Liver (tissue), 9 donors: ENCODE results near the gene YKT6. TPM values are rescaled to one million over a fixed set of nuclear protein-coding genes. Genes with fewer than 3 reads are reported as not detected.

Source experiments
- DNase-seq: peaks from one replicate; pipeline ENCODE4 v3.0.0-alpha.2; 2017; ENCODE audit warnings: low spot score
- H3K27ac ChIP-seq, 2 donors: one replicate each; pipeline ENCODE4 v1.7.0; 2013; ENCODE audit warnings: inconsistent platforms in 2 of 2, low read length in 2 of 2, control low read depth in 1 of 2, low read depth in 1 of 2, mild to moderate bottlenecking in 1 of 2
- H3K27me3 ChIP-seq, 4 donors: one replicate each; pipeline versions ENCODE4 v1.6.1 to v1.7.0; 2013; ENCODE audit warnings: low read length in 3 of 4, inconsistent platforms in 1 of 4, mild to moderate bottlenecking in 1 of 4, moderate library complexity in 1 of 4; ENCODE audit not compliant: control insufficient read depth in 4 of 4, insufficient read depth in 4 of 4
- H3K36me3 ChIP-seq, 4 donors: one replicate each; pipeline versions ENCODE4 v1.6.1 to v1.7.0; 2013; ENCODE audit warnings: low read length in 3 of 4, mild to moderate bottlenecking in 3 of 4, low read depth in 1 of 4, moderate library complexity in 1 of 4; ENCODE audit not compliant: control insufficient read depth in 4 of 4, insufficient read depth in 3 of 4
- H3K4me1 ChIP-seq, 4 donors: one replicate each; pipeline versions ENCODE4 v1.6.1 to v1.7.0; 2013; ENCODE audit warnings: low read length in 3 of 4, mild to moderate bottlenecking in 3 of 4, moderate library complexity in 1 of 4; ENCODE audit not compliant: control insufficient read depth in 4 of 4, insufficient read depth in 4 of 4
- H3K4me3 ChIP-seq, 3 donors: one replicate each; pipeline versions ENCODE4 v1.6.1 to v1.7.0; 2013; ENCODE audit warnings: low read length in 3 of 3, control low read depth in 1 of 3, low read depth in 1 of 3, mild to moderate bottlenecking in 1 of 3
- H3K9ac ChIP-seq, 2 donors: one replicate each; pipeline ENCODE4 v1.7.0; 2013; ENCODE audit warnings: low read length in 2 of 2, mild to moderate bottlenecking in 2 of 2, moderate library complexity in 2 of 2, control low read depth in 1 of 2, low read depth in 1 of 2
- H3K9me3 ChIP-seq, 4 donors: one replicate each; pipeline versions ENCODE4 v1.6.1 to v1.7.0; 2013; ENCODE audit warnings: low read length in 3 of 4; ENCODE audit not compliant: control insufficient read depth in 4 of 4
- ATF3 ChIP-seq: IDR thresholded peaks from 2 replicates; pipeline ENCODE4 v1.6.1; 2016; ENCODE audit warnings: antibody characterized with exemption
- CTCF ChIP-seq: fragments of 150-350 bp; IDR thresholded peaks from 2 replicates; pipeline ENCODE4 v1.5.1; 2017; ENCODE audit warnings: improper control_type of control experiment, low read depth, low read length; ENCODE audit not compliant: missing input control
- EGR1 ChIP-seq, 2 donors: IDR thresholded peaks; 2 replicates each; pipeline ENCODE4 v1.6.1; 2016 to 2018; ENCODE audit warnings: antibody characterized with exemption in 2 of 2, low read depth in 2 of 2
- GABPA ChIP-seq, 2 donors: IDR thresholded peaks in 1 of 2; conservative IDR thresholded peaks in 1 of 2; 2 replicates each; pipeline ENCODE4 v1.6.1; 2016; ENCODE audit warnings: antibody characterized with exemption in 2 of 2, mild to moderate bottlenecking in 1 of 2, moderate library complexity in 1 of 2
- HNF4A ChIP-seq, 2 donors: conservative IDR thresholded peaks; 2 replicates each; pipeline ENCODE4 v1.6.1; 2016; ENCODE audit warnings: antibody characterized with exemption in 2 of 2, mild to moderate bottlenecking in 2 of 2
- HNF4G ChIP-seq: IDR thresholded peaks from 2 replicates; pipeline ENCODE4 v1.6.1; 2016; ENCODE audit warnings: antibody characterized with exemption
- JUND ChIP-seq, 2 donors: IDR thresholded peaks; 2 replicates each; pipeline ENCODE4 v1.6.1; 2016; ENCODE audit warnings: antibody characterized with exemption in 2 of 2
- MAX ChIP-seq: IDR thresholded peaks from 2 replicates; pipeline ENCODE4 v1.6.1; 2016; ENCODE audit warnings: antibody characterized with exemption
- NR2F2 ChIP-seq: IDR thresholded peaks from 2 replicates; pipeline ENCODE4 v1.6.1; 2016; ENCODE audit warnings: antibody characterized with exemption
- REST ChIP-seq: IDR thresholded peaks from 2 replicates; pipeline ENCODE4 v1.6.1; 2016; ENCODE audit warnings: antibody characterized with exemption, mild to moderate bottlenecking
- RXRA ChIP-seq, 2 donors: IDR thresholded peaks; 2 replicates each; pipeline ENCODE4 v1.6.1; 2017 to 2018; ENCODE audit warnings: antibody characterized with exemption in 2 of 2, mild to moderate bottlenecking in 1 of 2
- SP1 ChIP-seq: IDR thresholded peaks from 2 replicates; pipeline ENCODE4 v1.6.1; 2018; ENCODE audit warnings: antibody characterized with exemption, mild to moderate bottlenecking
- TAF1 ChIP-seq: conservative IDR thresholded peaks from 2 replicates; pipeline ENCODE4 v1.6.1; 2016; ENCODE audit warnings: antibody characterized with exemption, mild to moderate bottlenecking
- YY1 ChIP-seq: IDR thresholded peaks from 2 replicates; pipeline ENCODE4 v1.6.1; 2016; ENCODE audit warnings: antibody characterized with exemption, mild to moderate bottlenecking
- ZBTB33 ChIP-seq: IDR thresholded peaks from 2 replicates; pipeline ENCODE4 v1.6.1; 2016; ENCODE audit warnings: antibody characterized with exemption
- WGBS: extraction: QIAGEN DNeasy Blood & Tissue Kit; methylation state at CpG from one replicate; pipeline ENCODE4 v1.1.7; 2013; 5-methylcytosine and 5-hydroxymethylcytosine counted together
- polyA plus RNA-seq, 2 donors: library from polyadenylated mRNA; stranded (reverse) in 1 of 2; unstranded in 1 of 2; fragments of 200-250 nt in 1 of 2; fragments of >200 nt in 1 of 2; fragmentation: Nextera tagmentation in 1 of 2; extraction: Ambion mirVana in 1 of 2; gene quantifications; one replicate each; pipeline versions ENCODE4 v1.2.1 to v1.2.3, GENCODE V29; 2013 to 2015
- total RNA-seq, 2 donors: library from RNA; depleted of rRNA; stranded (reverse); fragments of >200 nt; gene quantifications; one replicate each; pipeline ENCODE4 v1.2.3, GENCODE V29; 2014
- donor health status: healthy.
- donor health status: healthy.
- donor health status: healthy.
- donor health status: healthy.
- donor health status: healthy.

Gene YKT6
- total and polyA plus RNA-seq, 4 donors, result 8.1 to 22.0 (median 21.0) TPM

GRCh38 chr7:44212018-44212417, 11.2 kb downstream of the YKT6 start:
- no peaks in the 10 kb centered on the region for H3K9me3 ChIP-seq
- no peak for DNase-seq
- no peak overlapping the region for H3K4me3 ChIP-seq
- 95% methylated on average over 6 of the region's 6 CpGs for WGBS
- no peak overlapping the region for H3K9ac ChIP-seq
- H3K36me3 ChIP-seq, result peaks cover 18 to 61% (median 41%) of the 10 kb centered on the region in 4 donors
- no peaks in the 10 kb centered on the region for H3K27me3 ChIP-seq
- no peaks in the 10 kb centered on the region for H3K4me1 ChIP-seq
- H3K27ac ChIP-seq, result no peak overlapping the region
- TF ChIP-seq MAX (no peak), ATF3 (no peak), JUND (IDR thresholded peaks at IDR 0.05) (no peak), SP1 (no peak), HNF4G (no peak), YY1 (no peak)

- H3K4me3 ChIP-seq, result no peak overlapping the region
- no peaks in the 10 kb centered on the region for H3K27me3 ChIP-seq
- no peak for TF ChIP-seq MAX
- no peak for TF ChIP-seq TAF1
- no peak for TF ChIP-seq NR2F2
- no peak for TF ChIP-seq HNF4A (conservative IDR thresholded peaks at IDR 0.05)
- TF ChIP-seq JUND (IDR thresholded peaks at IDR 0.05), result no peak
- no peak for TF ChIP-seq CTCF
- no peak for TF ChIP-seq GABPA (IDR thresholded peaks at IDR 0.05 in 1 of 2, conservative IDR thresholded peaks at IDR 0.05 in 1 of 2)
- no peak for TF ChIP-seq HNF4G
- no peak for TF ChIP-seq EGR1 (IDR thresholded peaks at IDR 0.05; ENCODE audit: low read depth in 2 of 2)
- no peak for TF ChIP-seq REST
- no peak for TF ChIP-seq RXRA (IDR thresholded peaks at IDR 0.05)
- no peak for TF ChIP-seq ATF3
- no peak for TF ChIP-seq ZBTB33
- H3K27ac ChIP-seq, result no peak overlapping the region
- peaks cover 15 to 55% (median 36%) of the 10 kb centered on the region in 4 donors for H3K36me3 ChIP-seq
- no peak overlapping the region for H3K9ac ChIP-seq
- WGBS, result 87% methylated on average over 7 of the region's 7 CpGs
- no peaks in the 10 kb centered on the region for H3K4me1 ChIP-seq
- no peak for DNase-seq
- H3K9me3 ChIP-seq, result no peaks in the 10 kb centered on the region
These were observed 11.9 kb downstream of the YKT6 start for GRCh38 chr7:44212581-44213184.
